NCI-H748 treated with DMSO at 0.1 percent for 48 hours (cell line): ENCODE data around the gene EOLA2.
"Not testable (repeated sequence)": the region's sequence is repeated elsewhere in the genome, so short reads cannot be mapped to it uniquely, and the experiment has no call there.

ENCODE experiments used
- DNase-seq: peaks from one replicate; lab custom pipeline; 2025; lab: John Stamatoyannopoulos, UW

Gene EOLA2

DNA sequence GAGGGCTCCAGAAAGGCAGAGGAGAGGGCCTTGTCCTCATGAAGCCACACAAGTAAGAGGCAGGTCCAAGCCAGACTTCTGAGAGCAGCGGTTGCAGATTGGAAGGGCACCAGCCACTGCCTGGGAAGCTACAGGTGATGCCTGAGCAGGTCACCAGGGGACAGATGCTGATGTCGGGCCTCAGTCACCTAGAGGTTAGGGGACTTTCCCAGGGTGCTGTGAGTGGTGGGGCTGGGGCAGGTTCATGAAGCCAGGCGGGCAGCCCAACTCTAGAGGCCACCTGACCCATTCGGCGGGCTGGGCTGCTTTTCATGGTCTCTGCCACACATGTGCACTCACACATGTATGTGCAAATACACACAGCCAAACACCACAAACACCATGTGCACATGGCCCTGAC lies 5.3 kb downstream of the EOLA2 start:
- DNase-seq, result not testable (repeated sequence)

DNA sequence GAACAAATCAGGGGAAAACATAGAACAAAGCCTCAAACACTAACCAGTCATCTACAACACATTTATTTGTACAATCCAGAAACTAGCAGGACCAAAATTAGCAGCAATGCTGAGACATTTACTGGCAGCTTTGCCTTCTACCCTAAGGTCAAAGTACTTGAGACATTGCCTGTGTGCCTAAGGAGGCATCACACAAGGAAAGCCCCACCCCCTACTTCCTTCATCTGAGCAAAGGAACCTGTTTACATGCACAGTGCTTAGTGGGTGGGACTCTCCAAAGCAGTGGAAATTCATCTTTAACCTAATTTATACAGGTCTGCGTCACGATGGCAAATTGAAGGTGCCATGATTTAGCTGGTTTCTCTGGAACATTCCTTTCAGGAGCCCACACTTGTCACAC lies 6.1 kb downstream of the EOLA2 start:
- DNase-seq, result not testable (repeated sequence)

DNA sequence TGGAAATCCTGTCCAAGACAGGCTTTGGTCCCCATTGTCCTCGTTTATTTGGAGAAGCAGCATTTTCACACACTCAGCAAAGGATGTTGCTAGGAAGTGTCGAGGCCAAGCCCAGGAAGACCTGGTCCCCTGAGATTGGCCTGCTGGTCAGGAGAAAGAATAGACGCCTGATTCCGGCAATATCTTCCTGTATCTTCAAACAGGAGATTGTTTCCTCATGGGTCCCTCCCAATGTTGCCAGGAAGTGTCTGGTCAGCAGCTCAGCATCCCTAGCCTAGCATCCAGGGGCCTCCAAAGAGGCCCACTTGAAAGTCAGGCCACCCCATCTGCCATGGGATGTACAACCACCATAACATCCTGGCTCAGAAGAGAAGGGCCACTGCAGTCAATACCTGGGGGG lies 6.9 kb downstream of the EOLA2 start:
- DNase-seq, result not testable (repeated sequence)

DNA sequence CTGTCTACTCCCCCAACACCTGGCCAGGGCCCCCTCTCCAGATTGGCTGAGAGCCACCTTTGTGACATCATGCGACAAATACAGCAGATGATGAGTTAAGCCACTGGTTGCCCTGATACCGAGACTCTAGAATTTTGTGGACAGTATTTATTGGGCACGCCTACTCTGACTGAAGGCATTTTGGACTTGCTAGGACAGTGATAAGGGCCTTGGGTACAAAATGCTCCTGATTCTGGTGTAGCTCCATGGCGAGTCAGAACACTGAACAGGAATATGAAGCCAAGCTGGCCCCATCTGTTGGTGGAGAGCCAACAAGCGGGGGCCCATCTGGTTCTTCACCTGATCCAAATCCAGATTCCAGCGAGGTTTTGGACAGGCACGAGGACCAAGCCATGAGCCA lies 8.9 kb downstream of the EOLA2 start, which contains the start of gene HSFX4:
HSFX4 (plus strand) TSS at position 174 of the 400 bp plus-strand sequence; CDS start at position 246, 72 bp downstream.
- DNase-seq, result not testable (repeated sequence)

DNA sequence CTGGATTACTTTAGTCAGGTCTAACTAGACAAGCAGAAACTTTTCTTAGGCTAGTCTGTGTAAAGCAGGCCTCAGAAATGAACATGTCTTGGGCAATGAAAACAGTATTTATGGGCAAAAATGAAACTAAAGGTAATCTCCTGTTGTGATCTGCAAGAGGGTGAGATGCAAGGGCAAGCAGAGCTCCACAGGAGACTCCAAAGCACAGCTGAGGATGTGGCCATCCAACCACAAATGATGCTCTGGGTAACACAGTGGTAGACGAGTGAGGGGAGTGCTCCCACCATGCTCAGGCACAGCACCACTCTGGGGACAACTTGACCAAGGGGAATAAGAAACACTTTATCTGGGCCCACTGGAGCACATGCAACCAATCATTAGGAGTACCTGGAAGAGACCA lies 9.7 kb downstream of the EOLA2 start:
- not testable (repeated sequence) for DNase-seq

DNA sequence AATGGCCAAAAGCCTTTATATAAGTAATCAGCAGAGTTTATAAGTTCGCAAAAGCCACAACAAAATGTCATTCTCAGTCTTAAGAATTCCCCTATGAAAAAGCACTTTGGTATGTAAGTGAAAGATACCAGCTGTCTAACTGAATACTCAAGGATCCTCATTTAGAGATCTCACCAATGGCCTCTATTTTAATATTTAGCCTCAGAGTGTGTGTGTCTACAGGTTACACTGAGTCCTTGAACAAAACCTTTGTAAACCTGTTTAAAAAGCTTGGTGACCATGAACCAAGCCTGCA lies 10.4 kb downstream of the EOLA2 start:
- not testable (repeated sequence) for DNase-seq

DNA sequence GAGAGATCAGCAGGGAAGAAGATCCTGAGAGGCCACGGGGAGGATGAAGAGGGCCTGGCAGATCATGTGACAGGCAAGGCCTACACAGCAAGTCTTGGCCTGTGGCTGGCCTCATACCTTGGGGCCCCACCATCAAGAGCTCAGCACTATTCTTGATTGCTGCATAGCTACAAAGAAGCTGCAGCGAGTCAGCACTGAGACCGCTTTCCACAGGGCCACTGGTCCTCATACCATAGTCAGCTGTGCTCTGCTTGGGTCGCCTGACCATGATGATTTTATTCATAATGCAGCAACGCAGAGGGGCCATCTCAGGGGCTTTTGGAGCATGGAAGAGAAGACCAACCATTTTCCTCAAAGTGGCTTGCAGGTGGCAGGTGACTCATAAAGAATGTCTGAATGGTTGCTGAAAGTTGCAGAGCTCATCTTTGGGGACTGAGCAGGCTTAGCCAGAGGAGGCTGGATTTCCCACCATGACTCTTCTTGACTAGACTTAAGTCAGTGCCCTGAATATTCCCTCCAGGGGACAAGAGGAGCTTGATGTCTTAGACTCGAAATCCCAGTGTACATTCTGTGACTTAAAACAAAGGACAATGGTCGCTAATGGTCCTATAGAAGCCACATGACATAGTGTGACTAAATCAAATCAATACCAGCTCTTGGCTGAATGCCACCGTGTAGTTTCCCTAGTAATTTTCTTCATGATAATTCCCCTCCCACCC lies 10.9 kb downstream of the EOLA2 start:
- not testable (repeated sequence) for DNase-seq

DNA sequence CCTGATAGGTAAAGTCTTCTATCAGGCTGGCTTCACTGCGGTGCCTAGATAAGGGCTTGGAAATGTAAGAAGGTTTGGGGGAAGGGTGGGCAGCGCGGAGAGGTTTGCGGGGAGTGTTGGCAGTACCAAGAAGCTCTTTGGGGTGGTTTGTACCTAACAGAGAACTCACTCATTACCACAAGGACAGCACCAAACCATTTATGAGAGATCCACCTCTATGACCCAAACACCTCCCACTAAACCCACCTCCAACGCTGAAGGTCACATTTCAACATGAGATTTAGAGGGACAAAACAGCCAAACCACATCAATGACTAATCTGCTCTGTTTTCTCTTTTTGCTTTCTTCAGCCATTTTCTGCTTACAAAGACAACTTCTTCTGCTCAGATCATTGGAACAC lies 13.9 kb downstream of the EOLA2 start:
- not testable (repeated sequence) for DNase-seq

DNA sequence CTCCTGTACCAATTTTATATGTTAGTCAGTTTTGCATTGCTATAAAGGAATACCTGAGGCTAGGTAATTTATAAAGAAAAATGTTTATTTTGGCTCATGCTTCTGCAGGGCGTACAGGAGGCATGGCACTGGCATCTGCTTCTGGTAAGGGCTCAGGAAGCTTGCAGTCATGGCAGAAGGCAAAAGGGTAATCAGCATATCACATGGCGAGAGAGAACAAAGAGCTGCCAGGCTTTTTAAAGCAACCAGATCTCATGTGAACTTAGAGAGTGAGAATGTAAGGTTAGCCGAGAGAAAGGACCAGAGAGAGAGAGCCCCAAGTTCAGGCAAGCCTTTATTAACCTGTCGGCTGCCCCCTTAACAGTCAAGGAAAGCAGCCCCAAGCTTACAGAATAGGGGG lies 14.5 kb downstream of the EOLA2 start:
- DNase-seq, result not testable (repeated sequence)

DNA sequence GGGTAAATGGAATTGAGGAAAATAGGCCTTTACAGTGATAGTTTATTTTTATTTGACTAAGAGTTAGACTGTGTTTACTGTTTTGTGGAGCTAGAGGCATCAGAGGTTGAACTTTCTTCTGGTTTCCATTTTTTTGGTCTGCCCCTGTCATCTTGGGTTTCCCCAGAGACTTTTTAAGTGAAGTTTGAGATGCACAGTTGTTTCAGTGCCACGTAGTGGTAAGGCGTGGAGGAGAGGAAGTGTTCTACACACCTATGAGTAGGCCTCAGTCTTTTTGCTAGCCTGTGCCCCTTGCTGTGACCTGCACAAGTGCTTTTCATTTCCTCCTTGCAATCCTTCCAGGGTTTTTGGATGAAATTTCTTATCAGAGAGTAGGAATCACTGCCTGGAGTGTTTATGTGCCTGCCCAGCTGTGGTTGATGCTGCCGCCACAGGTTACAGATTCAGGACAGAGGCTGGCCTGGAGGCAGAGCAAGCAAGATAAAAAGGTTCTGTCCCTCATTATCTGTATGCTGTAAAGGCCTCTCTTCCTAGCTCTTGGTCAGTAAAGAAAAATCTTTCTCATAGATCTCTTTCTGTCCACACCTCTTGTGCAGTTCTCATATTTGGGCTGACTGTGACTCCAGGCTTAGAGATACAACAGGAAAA lies 21.4 kb downstream of the EOLA2 start:
- no peak for DNase-seq

DNA sequence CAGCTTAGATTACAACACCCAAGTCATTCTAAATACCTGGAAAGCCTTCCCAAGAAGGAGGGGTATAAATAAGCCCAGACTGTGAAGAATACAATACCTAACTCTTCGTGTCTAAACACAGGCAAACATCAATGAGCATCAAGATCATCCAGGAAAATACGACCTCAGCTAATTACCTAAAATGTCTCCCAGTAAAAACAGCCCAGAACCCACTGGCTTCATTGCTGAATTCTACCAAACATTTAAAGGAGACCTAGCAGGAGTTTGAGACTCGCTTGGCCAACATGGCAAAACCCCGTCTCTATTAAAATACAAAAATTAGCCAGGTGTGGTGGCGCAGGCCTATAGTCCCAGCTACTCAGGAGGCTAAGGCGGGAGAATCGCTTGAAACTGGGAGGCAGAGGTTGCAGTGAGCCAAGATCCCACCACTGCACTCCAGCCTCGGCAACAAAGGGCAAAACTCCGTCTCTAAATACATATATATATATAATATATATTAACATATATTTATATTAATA lies 28.1 kb downstream of the EOLA2 start:
- DNase-seq, result no peak

DNA sequence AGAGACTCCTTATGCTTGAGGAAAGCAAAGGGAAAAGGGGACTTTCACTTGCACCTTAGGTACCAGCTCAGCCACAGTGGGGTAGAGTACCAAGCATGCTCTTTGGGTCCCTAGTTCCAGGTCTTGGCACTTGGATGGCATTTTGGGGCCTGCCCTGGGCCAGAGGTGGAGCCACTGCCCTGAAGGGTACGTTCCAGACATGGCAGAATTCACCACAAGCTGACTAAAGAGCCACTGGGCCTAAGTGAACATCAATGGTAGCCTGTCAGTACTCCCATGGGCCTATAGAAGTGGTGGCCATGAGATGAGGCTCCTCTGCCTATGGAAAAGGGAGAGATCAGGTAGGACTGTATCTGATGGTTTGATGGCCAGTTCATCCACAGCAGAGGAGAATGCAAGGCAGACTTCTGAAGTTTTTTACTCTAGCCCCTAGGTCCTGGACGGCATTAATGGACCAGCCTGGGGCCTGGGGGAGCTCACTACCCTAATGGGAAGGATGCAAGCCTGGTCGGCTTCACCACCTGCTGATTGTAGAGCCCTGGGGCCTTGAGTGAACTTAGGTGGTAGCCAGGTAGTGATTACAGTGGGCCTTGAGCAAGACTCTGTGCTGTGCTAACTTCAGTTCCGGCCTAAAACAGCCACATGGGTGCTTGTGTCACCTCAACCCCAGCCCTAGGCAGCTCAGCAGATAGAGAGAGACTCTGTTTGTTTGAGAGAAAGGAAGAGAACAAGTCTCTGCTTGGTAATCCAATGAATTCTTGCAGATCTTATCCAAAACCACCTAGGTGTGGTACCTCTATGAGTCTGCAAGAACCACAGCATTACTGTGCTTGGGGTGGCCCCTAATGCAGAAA lies 28.7 kb downstream of the EOLA2 start:
- DNase-seq, result no peak

DNA sequence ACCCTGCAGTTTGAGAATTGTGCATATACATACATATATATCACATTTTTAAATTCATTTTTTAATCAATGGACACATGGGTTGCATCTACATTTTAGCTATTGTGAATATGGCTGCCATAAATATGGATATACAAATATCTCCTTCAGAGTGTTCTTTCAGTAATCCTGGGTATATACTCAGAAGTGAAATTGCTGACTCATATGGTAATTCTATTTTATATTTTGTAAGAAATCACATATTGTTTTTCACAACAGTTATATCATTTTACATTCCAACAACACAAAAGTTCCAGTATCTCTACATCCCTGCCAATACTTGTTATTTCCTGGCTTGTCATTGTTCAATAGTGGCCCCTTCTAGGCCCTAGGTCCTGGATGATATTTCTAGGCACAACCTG lies 29.6 kb downstream of the EOLA2 start:
- DNase-seq, result no peak

DNA sequence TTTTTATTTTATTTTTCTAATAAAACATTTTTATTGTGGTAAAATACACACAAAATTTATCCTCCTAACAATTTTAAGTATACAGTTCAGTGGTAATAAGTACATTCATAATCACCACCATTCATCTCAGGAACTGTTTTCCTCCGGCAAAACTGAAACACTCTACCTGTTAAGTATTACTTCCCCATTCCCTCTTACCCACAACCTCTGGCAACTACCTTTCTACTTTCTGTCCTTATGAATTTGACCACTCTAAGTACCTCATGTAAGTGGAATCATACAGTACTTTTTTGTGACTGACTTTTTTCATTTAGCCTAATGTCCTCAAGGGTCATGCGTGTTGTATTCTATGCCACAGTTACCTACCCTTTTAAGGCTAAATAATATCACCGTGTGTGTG lies 30.0 kb downstream of the EOLA2 start:
- no peak for DNase-seq

DNA sequence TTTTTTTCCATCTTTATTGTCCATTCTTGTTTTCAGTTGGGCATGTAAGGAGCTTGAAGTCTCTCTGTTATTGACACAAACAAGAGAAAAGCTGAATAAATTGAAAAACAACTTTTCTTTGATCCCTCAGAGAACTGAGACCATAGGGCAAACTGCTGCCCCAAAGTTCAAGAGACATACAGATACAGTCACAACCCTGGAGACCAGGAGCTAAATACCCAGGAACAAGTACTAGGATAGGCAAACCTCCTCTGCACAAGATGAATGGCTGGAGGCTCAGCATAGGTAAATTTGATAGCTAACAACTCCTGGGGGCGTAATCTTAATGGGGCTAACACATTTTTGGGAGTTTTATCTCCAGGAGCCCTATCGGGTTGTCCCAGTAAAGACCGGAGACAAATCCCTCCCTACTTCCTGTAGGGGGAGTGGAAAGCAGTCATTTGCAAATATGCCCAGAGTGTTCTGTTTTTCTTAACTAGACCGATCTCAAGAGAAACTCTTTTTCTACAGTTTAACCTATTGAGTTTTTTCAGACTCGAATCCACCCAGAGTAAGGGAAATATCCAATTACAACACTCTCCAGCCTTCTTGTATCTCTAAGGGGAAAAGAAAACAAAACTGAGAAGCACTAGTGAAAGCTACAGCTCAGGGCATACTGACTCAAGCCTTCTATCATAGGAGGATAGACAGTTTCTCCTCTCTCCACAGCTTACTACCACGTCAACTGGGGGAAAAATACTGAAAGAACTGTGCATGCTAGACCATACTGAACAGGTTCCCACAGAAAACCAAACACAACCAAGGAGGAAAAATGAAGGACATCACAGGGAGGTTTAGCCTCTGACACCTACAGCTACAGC lies 34.2 kb downstream of the EOLA2 start:
- DNase-seq, result no peak

DNA sequence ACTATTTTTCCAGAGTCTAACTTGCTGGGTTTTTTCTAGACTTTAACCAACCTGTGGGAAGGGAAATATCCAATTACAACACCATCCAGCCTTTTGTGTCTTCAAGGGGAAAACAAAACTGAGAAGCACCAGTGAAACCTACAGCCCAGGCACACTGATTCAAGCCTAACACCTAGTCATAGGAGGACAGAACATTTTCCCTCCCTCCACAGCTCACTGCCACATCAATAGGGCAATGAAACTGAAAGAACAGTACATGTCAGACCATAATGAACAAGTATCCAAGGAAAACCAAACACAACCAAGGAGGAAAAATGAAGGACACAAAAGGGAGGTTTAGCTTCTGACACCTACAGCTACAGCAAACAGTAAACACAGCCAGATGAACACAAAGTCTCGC lies 39.7 kb downstream of the EOLA2 start:
- DNase-seq, result no peak

DNA sequence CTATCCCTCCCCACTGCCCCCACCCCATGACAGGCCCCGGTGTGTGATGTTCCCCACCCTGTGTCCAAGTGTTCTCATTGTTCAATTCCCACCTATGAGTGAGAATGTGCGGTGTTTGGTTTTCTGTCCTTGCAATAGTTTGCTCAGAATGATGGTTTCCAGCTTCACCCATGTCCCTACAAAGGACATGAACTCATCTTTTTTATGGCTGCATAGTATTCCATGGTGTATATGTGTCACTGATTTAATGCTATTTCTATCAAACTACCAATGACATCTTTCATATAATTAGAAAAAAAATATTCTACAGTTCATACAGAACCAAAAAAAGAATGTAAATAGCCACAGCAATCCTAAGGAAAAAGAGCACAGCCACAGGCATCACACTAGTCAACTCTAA lies 47.5 kb downstream of the EOLA2 start:
- DNase-seq, result not testable (repeated sequence)
